GM18873 (cell line): ENCODE data around the gene BCL2L2.
A peak's percentile ranks its signal among the peaks of the same experiment; 100 is the strongest.
"Not testable (repeated sequence)": the region's sequence is repeated elsewhere in the genome, so short reads cannot be mapped to it uniquely, and the experiment has no call there.

Experiments used
- ATAC-seq: cut with Tn5 transposase; IDR thresholded peaks from one replicate; pipeline ENCODE4 v1.9.1; 2021; ENCODE audit warnings: mild to moderate bottlenecking, moderate library complexity, moderate number of reproducible peaks; ENCODE audit not compliant: unreplicated experiment, low FRiP score

BCL2L2 gene, protein sequence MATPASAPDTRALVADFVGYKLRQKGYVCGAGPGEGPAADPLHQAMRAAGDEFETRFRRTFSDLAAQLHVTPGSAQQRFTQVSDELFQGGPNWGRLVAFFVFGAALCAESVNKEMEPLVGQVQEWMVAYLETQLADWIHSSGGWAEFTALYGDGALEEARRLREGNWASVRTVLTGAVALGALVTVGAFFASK

DNA sequence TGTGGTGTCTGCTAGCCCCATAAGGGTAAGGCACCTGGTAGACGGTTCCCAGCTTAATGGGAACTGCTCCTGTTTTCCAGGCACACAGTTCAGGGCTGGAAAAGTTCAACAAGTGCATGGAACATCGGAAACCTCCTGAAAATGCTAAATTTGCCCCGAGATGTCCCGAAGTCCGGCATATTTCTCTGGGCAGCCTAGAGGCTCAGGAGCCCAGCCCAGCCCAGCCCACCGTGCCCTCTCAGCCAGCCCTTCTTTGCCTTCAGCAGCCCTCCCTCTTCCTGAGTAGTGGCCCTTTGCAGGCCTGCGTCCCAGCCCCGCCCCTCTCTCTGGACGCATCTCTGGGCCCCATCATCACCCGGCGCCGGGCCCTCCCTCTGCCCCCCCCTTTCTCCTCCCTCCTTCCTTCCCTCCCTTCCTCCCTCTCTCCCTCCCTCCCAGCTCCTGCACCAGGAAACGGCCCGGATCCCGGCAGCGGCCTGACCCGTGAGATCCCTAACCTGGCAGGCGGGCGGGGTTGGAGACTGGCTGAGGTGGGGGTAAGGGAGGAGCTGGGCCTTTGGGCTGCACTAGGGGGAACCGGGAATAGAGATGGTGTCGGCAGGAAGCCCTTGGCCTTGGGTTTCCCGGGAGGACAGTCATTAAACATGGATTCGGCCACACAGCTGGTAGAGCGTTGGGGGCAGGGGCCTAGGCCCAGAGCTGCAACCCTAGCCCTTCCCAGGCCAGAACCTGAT lies at the start of gene BCL2L2:
Gene BCL2L2, plus strand, starts transcription at position 422 of the 734 bp plus-strand sequence. CDS start 935 bp downstream, outside the sequence.
- ATAC-seq = no peak

DNA sequence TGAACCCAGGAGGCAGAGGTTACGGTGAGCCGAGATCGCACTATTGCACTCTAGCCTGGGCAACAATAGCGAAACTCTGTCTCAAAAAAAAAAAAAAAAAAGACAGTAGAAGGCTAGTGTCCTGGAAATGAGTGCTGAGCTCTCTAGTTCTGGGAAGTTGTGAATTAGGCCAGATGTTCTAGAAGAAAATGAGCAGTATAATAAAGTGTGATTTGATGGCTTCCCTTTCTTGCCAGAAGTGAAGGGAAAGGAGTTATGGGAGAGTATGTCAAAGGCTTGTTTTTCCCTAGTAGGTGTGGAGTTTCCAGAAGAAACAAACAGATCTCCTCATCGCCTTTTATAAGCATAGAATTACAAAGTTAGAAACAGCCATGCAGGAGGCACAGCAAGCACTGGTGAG lies 48.4 kb upstream of the BCL2L2 start:
- no peak for ATAC-seq

DNA sequence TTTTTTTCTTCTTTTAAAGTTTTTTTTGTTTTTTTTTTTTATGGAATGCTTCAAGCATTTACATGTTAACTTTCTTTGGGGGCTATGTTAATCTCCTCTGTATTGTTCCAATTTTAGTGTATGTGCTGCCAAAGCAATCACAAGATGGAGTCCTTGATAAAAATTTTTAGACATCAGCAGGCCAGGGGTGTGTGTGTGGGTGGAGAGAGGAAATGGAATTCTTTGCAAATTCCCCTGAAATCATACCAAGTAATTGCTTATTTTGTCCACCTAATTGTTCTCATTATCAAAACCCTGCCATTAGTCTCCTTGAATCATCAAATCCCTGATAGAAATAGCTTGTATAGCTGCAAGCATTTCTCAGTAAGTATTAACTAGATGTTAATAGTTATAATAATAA lies 47.2 kb upstream of the BCL2L2 start:
- no peak for ATAC-seq

DNA sequence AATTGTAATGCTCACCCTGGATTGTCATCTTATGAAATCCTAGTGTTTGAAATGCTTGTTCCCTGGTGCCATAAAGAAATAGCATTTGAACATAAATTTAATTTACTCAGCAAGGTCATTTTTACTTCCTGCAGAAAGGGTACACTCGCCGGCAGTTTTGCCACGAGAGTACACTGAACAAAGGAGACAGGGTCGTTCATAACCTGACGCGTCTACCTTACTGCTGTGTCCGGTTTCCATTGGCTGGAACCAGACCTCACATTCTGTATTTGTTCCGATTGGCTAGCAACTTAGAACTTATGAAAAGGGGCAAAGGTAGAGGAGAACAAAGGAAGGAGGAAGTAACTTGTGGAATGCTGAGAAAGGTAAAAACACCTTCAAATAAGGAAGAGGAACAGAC lies 45.8 kb upstream of the BCL2L2 start:
- not testable (repeated sequence) for ATAC-seq

DNA sequence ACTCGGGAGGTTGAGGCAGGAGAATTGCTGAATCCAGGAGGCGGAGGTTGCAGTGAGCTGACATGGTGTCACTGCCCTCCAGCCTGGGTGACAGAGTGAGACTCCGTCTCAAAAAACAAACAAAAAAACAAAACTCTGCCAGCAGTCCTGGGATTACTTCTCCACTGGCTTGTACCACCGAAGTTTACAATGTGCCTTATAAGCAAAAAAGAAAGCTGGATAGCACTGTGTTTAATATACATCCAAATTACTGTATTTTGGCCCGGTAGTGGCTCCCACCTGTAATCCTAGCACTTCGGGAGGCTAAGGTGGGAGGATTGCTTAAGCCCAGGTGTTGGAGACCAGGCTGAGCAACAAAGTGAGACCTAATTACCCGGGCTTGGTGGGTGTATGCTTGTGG lies 37.4 kb upstream of the BCL2L2 start:
- ATAC-seq = no peak

DNA sequence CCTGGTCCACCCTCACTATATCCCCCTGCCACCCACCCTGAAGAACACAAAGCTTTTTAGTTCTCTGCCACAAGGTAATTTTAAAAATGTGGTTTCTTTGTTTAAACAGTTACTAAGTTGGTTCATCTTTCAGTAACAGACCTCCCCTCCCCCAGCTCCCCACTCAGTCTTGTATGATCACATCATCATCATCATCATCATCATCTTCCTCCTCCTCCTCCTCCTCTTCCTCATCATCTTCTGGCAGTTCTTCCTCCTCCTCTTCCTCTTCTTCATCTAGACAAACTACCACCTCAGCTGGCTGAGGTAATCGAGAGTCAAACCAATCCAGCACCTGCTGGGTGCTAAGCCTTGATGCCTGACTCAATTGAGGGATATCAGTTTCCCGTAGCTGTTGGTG lies 31.2 kb upstream of the BCL2L2 start:
- ATAC-seq = no peak

DNA sequence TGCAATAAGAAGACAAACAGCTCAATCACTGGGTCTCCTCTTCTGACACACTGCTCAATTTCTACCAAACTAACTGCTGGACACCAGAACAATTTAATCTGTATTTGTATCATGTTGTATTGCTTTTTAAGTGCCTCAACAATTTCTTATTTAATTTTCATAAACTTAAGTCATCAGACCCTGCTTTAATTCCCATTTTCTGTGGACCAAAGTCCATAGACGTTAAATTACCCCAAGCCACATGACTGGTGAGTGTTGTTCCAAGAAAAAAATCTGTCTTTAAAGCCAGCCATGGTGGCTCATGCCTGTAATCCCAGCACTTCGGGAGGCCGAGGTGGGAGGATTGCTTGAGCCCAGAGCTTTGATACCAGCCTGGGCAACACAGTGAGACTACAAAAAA lies 29.4 kb upstream of the BCL2L2 start:
- no peak for ATAC-seq

DNA sequence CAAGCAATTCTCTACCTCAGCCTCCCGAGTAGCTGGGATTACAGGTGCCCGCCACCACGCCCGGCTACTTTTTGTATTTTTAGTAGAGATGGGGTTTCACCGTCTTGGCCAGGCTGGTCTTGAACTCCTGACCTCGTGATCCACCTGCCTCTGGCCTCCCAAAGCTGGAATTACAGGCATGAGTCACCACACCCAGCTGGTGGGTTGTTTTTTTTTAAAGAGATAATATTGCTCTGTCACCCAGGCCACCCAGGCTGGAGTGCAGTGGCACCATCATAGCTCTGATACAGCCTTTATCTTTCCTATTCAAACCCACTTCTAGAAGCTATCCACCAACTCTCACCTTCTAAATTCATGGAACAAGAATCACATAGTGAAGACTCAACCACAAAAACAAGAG lies 28.7 kb upstream of the BCL2L2 start:
- not testable (repeated sequence) for ATAC-seq

DNA sequence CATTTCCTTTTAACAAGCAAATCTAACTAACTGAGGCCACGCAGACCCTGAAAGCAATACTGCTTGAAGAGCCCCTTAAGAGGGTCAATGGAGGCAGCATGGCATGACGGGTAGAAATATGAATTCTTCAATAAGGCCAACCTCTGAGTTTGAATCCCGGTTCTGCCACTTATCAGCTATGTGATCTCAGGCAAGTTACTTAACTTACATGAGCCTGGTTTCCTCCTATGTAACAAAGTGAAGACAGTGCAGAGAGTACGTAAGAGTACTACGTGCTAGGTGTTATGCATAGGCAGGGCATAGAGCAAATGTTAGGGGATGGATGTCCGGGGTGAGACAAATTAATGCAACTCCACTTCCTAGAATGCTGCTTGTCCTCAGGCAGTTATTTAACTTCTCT lies 25.4 kb upstream of the BCL2L2 start:
- ATAC-seq = no peak

DNA sequence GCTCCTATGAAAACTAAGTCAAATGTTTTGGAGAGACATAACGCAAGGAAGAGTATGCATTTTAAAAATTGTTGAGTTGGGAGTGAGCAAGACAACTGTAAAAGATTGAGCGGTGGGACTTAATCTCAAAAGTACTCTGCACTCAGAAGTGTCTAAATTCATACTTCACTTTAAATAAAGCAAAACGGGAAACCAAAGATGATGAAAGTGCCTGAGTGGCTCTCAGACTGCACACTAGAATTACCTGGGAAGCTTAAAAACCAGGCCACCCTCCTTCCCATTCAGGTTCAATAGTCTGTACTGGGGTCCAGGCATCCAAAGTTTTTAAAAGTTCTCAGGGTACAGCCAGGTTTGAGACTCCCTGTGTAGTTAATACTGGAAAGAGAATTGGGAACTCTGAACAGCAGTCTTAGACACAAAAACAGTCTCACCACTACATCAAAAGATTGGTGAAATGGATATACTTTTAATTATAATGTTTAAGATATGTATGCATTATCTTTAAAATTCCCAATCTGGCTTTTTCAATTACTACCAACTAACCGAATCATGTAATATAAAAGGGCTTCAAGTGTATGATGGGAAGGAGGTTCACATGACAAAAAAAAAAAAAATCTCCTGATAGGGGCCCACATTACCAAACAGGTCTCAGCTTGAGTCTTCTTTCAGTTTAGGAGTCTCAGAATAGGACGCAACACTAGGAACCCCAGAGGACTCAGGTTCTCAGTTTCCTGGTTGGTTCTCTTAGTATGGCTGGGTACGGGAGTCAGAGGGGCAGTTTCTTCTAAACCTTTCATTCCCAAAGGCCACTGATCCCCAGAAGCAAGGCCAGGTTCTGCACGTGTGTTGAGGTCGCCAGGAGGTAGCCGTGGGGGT lies 21.7 kb upstream of the BCL2L2 start:
- no peak for ATAC-seq

DNA sequence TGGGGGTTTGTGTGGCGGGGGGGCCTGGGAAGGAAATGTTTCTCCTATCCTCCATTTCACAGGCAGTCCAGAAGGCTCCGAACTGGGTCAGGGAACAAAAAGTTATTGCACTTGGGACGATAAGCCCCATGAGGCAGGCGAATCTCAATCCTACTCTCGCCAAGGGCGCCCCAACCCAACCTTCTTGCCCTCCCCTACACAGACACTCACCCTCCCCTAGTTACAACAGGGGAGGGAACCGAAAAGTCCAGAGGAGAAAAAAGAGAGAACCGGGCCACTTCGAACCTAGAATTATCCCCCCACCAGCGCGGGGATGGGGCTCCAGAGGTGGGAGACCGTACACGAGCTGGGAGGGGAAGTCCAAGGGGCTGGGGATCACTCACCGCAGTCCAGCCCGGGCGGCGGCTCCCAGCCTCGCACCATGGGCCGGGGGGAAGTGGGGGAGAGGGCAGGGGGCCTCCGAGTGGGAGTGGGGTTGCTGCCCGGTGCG lies 21.1 kb upstream of the BCL2L2 start:
- peak; percentile 8 for ATAC-seq

DNA sequence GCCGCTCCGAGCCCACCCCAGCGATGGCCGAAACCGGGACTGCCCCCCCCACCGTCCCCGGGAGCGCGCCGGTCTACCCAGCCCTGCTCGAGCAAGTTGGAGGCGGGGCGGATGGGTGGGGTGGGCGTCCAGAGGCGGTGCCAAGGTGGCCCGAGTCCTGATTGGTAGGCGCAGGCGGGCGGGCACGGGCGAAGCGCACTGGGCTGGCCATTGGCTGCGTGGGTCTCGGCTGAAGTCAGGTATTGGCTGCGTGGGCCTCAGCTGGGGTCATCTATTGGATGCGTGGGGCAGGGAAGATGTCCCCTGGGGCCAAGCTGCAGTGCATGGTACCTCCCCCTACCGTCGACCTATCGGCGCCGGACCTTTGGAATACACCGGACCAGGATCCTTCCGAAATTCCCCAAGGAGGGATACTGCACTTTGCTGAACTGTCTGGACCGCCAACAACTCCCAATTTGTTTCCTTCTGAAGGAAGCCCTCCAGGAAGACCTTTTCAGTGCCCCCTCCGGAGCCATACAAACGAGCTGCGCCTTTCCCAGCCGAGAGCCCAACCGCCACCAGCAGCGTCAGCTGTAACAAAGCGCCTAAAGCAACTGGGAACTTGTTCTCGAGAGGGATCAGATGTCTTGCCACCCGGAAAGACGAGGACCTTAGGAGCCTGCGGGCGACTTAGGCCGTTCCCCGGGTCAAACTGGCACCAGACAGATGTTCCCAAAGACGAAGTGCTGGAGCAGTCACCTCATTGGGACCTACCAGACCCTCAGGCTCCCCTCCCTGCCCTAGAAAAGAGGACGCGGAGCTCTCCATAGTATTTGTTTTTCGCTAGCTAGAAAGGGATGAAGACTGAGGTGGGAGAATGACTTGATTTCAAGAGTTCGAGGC lies 20.4 kb upstream of the BCL2L2 start, which contains the start of gene HOMEZ:
Gene HOMEZ, minus strand, starts transcription at position 113 of the 882 bp plus-strand sequence. CDS start 180 bp downstream, outside the sequence.
- ATAC-seq = peak; percentile 98

DNA sequence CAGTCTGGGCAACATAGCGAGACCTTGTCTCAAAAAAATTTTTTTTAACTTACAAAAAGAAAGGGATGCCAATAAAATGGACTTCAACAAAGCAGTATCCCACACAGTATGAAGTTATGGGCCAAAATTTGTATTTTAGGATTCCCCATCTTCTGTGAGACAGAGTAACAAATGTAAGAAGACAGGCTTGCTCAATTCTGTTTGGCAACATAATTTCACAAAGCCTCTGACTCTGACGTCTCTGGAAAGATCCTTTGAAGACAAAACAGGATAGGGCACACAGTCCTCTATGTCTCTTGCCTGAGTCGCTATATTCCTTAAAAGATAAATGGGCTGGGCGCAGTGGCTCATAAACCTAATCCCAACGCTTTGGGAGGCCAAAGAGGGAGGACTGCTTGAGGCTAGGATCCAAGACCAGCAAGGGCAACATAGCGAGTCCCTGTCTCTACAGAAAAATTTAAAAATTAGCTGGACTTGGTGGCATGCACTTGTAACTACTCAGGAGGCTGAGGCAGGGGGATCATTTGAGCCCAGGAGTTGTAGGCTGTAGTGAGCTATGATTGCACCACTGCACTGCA lies 19.6 kb upstream of the BCL2L2 start:
- no peak for ATAC-seq

DNA sequence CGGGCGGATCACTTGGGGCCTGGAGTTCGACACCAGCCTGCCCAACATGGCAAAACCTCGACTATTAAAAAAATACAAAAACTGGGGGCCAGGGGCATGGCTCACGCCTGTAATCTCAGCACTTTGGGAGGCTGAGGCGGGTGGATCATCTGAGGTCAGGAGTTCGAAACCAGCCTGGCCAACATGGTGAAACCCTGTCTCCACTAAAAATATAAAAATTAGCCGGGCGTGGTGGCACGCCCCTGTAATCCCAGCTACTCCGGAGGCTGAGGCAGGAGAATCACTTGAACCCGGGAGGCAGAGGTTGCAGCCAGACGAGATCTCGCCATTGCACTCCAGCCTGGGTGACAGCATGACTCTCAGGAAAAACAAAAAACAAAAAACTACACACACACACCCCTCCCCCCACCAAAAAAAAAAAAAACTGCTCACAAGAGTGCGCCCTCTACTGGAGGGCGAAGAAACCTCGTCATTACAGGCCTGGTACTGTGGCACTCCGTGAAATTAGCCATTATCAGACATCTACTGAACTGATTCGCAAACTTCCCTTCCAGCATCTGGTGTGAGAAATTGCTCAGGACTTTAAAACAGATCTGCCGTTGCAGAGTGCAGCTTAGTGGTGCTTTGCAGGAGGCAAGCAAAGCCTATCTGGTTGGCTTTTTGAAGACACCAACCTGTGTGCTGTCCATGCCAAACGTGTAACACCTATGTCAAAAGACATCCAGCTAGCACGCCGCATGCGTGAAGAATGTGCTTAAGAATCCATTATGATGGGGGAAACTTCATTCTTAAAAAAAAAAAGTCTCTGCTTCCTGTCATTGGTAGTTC lies 11.7 kb upstream of the BCL2L2 start:
- no peak for ATAC-seq

DNA sequence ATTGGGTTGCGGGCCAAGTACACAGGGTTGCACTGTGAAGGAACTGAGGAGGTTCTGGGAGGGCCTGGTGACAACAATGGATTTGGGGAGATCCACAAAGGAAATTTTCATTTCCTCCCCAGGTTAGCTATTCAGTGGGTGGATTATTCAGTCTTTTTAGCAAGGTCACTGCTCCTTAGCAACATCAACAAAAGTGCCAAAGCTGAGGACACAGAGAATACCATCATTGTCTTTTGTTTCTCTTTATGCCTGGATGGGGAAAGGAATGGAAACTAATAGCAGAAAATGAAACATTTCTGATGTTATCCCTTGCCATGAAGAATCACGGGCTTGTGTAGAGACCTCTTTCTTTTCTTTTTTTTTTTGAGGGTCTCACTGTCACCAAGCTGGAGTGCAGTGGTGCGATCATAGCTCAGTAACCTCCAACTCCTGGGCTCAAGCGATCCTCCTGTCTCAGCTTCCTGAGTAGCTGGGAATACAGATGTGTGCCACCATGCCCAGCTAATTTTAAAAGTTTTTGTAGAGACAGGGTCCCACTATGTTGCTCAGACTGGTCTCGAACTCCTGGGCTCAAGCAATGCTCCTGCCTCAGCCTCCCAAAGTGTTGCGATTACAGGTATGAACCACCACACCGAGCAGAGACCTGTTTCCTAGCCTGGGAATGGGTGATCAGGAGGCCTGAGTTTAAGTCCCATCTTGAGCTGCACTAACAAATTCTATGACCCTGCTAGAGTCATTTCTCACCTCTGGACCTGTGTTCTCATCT lies 10.4 kb upstream of the BCL2L2 start:
- no peak for ATAC-seq

DNA sequence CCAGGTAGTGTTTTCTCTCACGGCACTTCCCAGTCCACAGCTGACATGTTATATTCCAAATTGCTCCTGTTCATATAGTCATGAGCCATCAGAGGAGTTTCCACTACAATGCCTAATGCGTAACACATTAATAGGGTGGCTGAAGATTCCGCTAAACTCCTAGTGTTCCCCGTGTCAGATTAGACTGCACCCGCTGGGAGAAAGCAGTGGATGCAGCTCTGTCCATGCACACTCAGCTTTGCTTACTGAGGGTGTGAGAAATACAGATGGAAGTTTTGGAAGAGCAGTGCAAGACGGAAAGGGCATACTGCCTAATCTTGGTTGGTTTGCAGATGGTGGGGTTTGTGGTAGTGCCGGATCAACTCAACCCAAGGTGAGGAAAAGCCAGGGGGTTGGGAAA lies 9.5 kb upstream of the BCL2L2 start:
- no peak for ATAC-seq

DNA sequence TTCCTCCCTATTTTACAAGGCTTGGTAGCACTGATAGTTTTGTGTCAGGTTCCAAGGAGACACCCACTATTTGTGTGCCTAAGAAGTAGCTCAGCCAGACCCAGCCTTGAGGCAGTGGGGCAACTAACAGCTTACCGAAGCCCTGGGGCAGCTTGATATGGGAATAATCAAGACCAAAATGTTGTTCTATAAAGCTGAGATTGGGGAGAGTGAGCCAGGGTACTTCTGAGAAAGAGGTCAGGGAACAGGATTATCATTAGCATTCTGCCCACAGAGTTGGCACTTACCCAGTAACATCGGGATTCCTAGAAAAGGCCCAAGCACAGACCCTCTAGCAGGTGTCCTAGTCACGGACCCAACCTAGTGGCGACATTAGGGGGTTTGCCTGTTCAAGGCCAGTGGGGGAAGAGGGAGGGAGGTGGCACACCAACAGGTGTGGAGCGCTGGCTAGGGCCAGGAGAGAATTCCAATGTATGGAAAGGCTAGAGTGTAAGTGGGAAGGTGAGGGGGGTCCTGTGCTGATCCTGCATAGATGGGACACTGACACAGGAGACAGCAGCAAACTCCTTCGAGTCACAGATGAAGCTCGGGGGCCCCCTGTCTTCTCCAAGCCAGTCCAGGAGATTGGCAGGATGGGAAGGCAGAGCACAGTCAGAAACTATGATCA lies 8.9 kb upstream of the BCL2L2 start:
- no peak for ATAC-seq
